Hepatocyte (in vitro differentiated cells): Measurements from ENCODE around the gene ATP13A2. TPM values are rescaled to one million over a fixed set of nuclear protein-coding genes. Genes with fewer than 3 reads are reported as not detected.

Experiments
- DNase-seq: peaks from one replicate; pipeline ENCODE4 v3.0.0-alpha.2; 2016; ENCODE audit warnings: low spot score
- H2AFZ ChIP-seq: fragments of 200-600 bp; sonication (generic); 2 replicates; pipeline ENCODE4 v1.6.0; 2016; ENCODE audit warnings: antibody characterized with exemption, mild to moderate bottlenecking
- H3K27ac ChIP-seq: fragments of 200-600 bp; sonication (generic); 2 replicates; pipeline ENCODE4 v1.5.1; 2016; ENCODE audit warnings: mild to moderate bottlenecking
- H3K27me3 ChIP-seq: fragments of 200-600 bp; sonication (generic); 2 replicates; pipeline ENCODE4 v1.6.1; 2016
- H3K36me3 ChIP-seq: fragments of 200-600 bp; sonication (generic); replicated peaks from 2 replicates; pipeline ENCODE4 v1.5.1; 2016; ENCODE audit warnings: low read depth; ENCODE audit not compliant: insufficient read depth
- H3K4me1 ChIP-seq: fragments of 200-600 bp; sonication (generic); 2 replicates; pipeline ENCODE4 v1.5.1; 2016; ENCODE audit warnings: mild to moderate bottlenecking, moderate library complexity; ENCODE audit not compliant: insufficient read depth
- H3K4me2 ChIP-seq: fragments of 200-600 bp; sonication (generic); 2 replicates; pipeline ENCODE4 v1.6.0; 2016
- H3K4me3 ChIP-seq: fragments of 200-600 bp; sonication (generic); 2 replicates; pipeline ENCODE4 v1.5.1; 2016; ENCODE audit warnings: mild to moderate bottlenecking
- H3K79me2 ChIP-seq: fragments of 200-600 bp; sonication (generic); 2 replicates; pipeline ENCODE4 v1.6.0; 2017; ENCODE audit warnings: mild to moderate bottlenecking
- H3K9me2 ChIP-seq: fragments of 200-600 bp; sonication (generic); replicated peaks from 2 replicates; pipeline ENCODE4 v1.6.0; 2017; ENCODE audit warnings: mild to moderate bottlenecking; ENCODE audit not compliant: insufficient read depth
- H3K9me3 ChIP-seq: fragments of 200-600 bp; sonication (generic); 2 replicates; pipeline ENCODE4 v1.5.1; 2016; ENCODE audit warnings: low read depth, mild to moderate bottlenecking
- H4K20me1 ChIP-seq: fragments of 200-600 bp; sonication (generic); 2 replicates; pipeline ENCODE4 v1.6.0; 2016; ENCODE audit warnings: mild to moderate bottlenecking; ENCODE audit not compliant: insufficient read depth, poor library complexity, severe bottlenecking
- CTCF ChIP-seq: fragments of 200-600 bp; sonication (generic); IDR thresholded peaks from 2 replicates; pipeline ENCODE4 v1.5.1; 2016; ENCODE audit warnings: antibody characterized with exemption, mild to moderate bottlenecking; ENCODE audit not compliant: poor library complexity
- EZH2 ChIP-seq: fragments of 200-600 bp; sonication (generic); IDR thresholded peaks from 2 replicates; pipeline ENCODE4 v1.6.1; 2016; ENCODE audit warnings: antibody characterized with exemption, mild to moderate bottlenecking, borderline replicate concordance
- EZH2phosphoT487 ChIP-seq: fragments of 200-600 bp; sonication (generic); IDR thresholded peaks from one replicate; pipeline ENCODE4 v1.6.1; 2018; ENCODE audit warnings: antibody characterized with exemption, mild to moderate bottlenecking, low read depth, moderate library complexity; ENCODE audit not compliant: unreplicated experiment, severe bottlenecking
- WGBS: methylation state at CpG from one replicate; pipeline ENCODE4 v1.1.6; 2016; ENCODE audit warnings: low lambda C conversion rate; ENCODE audit errors: missing lambda C conversion rate; 5-methylcytosine and 5-hydroxymethylcytosine counted together
- polyA plus RNA-seq: library from polyadenylated mRNA; unstranded; fragments of >200 nt; fragmentation: Nextera tagmentation; extraction: Ambion mirVana; gene quantifications from 2 replicates; pipeline ENCODE4 v1.2.1, GENCODE V29; 2016
- total RNA-seq: library from RNA; depleted of rRNA; stranded (reverse); fragments of >200 nt; gene quantifications from 2 replicates; pipeline ENCODE4 v1.2.3, GENCODE V29; 2014

ATP13A2 gene
- total and polyA plus RNA-seq, 2 experiments from 2014 or later: 30.0 to 52.3 TPM

GRCh38 chr1:16989676-16990391, 21.9 kb downstream of the ATP13A2 start:
- Histone ChIP-seq H3K4me3 (no peak overlapping the region), H3K27me3 (no peaks in the 10 kb centered on the region), H3K9me2 (no peaks in the 10 kb centered on the region), H3K36me3 (no peaks in the 10 kb centered on the region), H4K20me1 (no peaks in the 10 kb centered on the region), H3K27ac (no peak overlapping the region), H3K4me2 (no peak overlapping the region), H3K9me3 (no peaks in the 10 kb centered on the region), H2AFZ (no peak overlapping the region), H3K4me1 (no peaks in the 10 kb centered on the region), H3K79me2 (no peaks in the 10 kb centered on the region)
- TF ChIP-seq EZH2 (no peak), EZH2phosphoT487 (no peak), CTCF (no peak)
- DNase-seq: no peak
- 96% methylated on average over 21 of the region's 22 CpGs for WGBS

- H3K9me3 ChIP-seq: no peaks in the 10 kb centered on the region
- H3K4me3 ChIP-seq: no peak overlapping the region
- no peak for DNase-seq
- no peaks in the 10 kb centered on the region for H3K79me2 ChIP-seq
- H3K9me2 ChIP-seq: no peaks in the 10 kb centered on the region
- no peak overlapping the region for H3K4me2 ChIP-seq
- no peaks in the 10 kb centered on the region for H3K27me3 ChIP-seq
- no peak overlapping the region for H3K27ac ChIP-seq
- no peak overlapping the region for H2AFZ ChIP-seq
- no peaks in the 10 kb centered on the region for H3K36me3 ChIP-seq
- peaks cover 12% of the 10 kb centered on the region for H3K4me1 ChIP-seq
- 95% methylated on average over 13 of the region's 13 CpGs for WGBS
- no peaks in the 10 kb centered on the region for H4K20me1 ChIP-seq
- TF ChIP-seq CTCF: no peak
- no peak for TF ChIP-seq EZH2phosphoT487
- TF ChIP-seq EZH2: no peak
Measured at GRCh38 chr1:16988210-16988609, 23.5 kb downstream of the ATP13A2 start.

- TF ChIP-seq CTCF: peak; percentile 32
- no peak for TF ChIP-seq EZH2phosphoT487
- Histone ChIP-seq H3K4me3 (no peak overlapping the region), H3K79me2 (no peaks in the 10 kb centered on the region), H3K4me1 (peaks cover 14% of the 10 kb centered on the region), H3K27ac (no peak overlapping the region), H3K27me3 (no peaks in the 10 kb centered on the region), H3K9me3 (no peaks in the 10 kb centered on the region), H3K4me2 (no peak overlapping the region), H3K9me2 (no peaks in the 10 kb centered on the region), H3K36me3 (no peaks in the 10 kb centered on the region), H4K20me1 (no peaks in the 10 kb centered on the region), H2AFZ (no peak overlapping the region)
- no peak for DNase-seq
- 64% methylated on average over 11 of the region's 16 CpGs for WGBS
Measured at GRCh38 chr1:16986962-16987361, 24.8 kb downstream of the ATP13A2 start.
